ENCODE data around the gene TNFRSF8.

The TNFRSF8 gene

DNA sequence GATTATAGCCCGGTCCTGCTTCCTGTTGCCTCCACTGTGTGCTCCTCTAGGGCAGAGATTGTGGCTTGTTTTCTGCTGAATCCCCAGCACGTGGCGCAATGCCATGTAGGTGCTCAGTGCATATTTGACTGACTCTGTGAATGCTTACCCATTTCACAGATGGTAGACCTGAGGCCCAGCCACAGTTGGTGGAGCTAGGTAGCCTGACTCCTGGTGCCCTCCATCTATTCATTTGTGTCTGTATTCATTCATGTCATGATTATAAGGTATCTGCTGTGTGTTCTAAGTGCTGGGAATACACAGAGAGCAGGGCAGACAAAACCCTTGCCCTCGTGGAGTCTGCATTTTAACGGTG is 126.2 kb downstream of the TNFRSF8 start:
- DNase-seq (ENCODE audit: low spot score): no peak

DNA sequence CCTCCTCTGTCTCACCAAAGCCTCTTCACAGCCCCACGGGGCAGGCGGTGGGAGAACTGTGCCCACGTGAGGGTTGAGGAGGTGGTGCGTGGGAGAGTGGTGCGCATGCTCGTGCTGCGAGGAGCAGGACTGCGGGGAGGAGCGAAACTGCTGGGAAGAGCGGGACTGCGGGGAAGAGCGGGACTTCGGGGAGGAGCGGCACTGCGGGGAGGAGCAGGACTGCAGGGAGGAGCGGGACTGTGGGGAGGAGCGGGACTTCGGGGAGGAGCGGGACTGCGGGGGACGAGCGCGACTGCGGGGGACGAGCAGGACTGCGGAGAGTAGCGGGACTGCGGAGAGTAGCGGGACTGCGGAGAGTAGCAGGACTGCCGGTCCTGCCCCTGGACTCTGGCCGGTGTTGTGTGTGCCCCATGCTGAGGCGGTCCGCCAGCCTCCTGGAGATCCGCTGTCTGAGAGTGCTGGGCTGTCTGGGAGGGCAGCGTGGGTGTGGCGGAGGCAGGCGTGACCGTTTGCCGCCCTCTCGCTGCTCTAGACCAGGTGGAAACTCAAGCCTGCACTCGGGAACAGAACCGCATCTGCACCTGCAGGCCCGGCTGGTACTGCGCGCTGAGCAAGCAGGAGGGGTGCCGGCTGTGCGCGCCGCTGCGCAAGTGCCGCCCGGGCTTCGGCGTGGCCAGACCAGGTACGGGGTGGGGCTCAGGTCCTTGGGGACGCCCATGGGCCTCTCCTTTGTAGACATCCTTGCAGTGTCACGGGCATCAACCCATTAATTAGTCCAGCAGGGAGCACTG is 128.3 kb downstream of the TNFRSF8 start:
- DNase-seq (ENCODE audit: low spot score): no peak
